ENCODE results near the gene PGS1.

DNA sequence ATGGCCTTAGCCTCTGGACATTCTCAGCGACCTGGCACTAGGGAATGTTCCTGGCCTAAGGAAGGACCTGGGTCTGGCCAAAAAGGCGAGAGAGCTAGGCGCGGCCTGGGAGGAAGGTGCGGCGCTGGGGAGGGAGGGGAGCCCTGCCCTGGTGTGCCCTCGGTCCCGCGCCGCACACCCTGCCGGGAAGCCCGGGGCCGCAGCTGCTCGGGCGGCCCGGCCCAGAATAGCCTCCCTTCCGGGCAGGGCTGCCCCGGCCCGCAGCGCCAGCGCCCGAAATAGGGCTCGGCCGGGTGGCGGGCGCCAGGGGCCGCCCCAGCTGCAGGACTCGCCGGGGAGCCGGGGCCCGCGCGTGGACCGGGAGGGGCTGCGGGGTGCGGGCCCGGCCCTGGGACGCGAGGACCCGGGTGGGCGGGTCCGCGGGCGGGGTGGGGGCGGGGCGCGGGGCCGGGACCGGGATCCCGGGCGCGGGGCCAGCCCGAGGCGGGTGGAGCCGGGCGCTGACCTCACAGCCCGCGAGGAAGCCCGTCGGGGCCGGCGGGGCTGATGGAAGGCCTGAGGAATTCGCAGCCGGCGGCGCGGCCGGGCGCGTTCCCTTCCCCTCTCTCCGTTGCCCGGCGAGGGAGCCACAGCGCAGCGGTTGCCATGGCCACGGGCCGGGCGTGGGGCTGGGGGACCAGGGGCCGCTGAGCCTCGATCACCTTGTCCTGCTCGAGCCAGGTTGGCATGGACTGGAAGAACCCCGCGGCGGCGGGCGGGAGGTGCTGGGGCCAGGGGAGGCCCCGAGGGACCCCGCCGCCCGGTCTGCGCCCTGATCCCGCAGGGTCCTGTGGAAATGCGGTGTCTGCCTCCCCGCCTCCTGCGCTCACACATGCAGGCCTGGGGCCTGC is 36.6 kb upstream of the PGS1 start:
- TF ChIP-seq, protein P1, sequence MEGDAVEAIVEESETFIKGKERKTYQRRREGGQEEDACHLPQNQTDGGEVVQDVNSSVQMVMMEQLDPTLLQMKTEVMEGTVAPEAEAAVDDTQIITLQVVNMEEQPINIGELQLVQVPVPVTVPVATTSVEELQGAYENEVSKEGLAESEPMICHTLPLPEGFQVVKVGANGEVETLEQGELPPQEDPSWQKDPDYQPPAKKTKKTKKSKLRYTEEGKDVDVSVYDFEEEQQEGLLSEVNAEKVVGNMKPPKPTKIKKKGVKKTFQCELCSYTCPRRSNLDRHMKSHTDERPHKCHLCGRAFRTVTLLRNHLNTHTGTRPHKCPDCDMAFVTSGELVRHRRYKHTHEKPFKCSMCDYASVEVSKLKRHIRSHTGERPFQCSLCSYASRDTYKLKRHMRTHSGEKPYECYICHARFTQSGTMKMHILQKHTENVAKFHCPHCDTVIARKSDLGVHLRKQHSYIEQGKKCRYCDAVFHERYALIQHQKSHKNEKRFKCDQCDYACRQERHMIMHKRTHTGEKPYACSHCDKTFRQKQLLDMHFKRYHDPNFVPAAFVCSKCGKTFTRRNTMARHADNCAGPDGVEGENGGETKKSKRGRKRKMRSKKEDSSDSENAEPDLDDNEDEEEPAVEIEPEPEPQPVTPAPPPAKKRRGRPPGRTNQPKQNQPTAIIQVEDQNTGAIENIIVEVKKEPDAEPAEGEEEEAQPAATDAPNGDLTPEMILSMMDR (IDR thresholded peaks at IDR 0.05; ENCODE audit: borderline replicate concordance, extremely low read depth, low read length, poor library complexity, severe bottlenecking) = no peak
- no peak for TF ChIP-seq EZH2 (IDR thresholded peaks at IDR 0.05; ENCODE audit: borderline replicate concordance, low read depth, low read length, severe bottlenecking)

Measured in DND-41 (cell line).